GM12864 (cell line): ENCODE results near the gene KRT25.
"Not testable (repeated sequence)": the region's sequence is repeated elsewhere in the genome, so short reads cannot be mapped to it uniquely, and the experiment has no call there.

Experiments used
- DNase-seq: peaks from one replicate; pipeline ENCODE4 v3.0.0-alpha.2; 2011; ENCODE audit warnings: low read depth
- H3K4me3 ChIP-seq: 2 replicates; pipeline ENCODE4 v1.5.1; 2011; ENCODE audit warnings: mild to moderate bottlenecking, low read depth, low read length, control low read depth
- CTCF ChIP-seq: IDR thresholded peaks from 2 replicates; pipeline ENCODE4 v1.5.1; 2011; ENCODE audit warnings: low read depth, mild to moderate bottlenecking, moderate library complexity, low read length, control low read depth, inconsistent platforms; ENCODE audit errors: missing control alignments

The KRT25 gene

GRCh38 chr17:40760105-40761016 is 5.2 kb upstream of the KRT25 start:
- TF ChIP-seq CTCF: no peak
- DNase-seq: no peak
- H3K4me3 ChIP-seq: no peak overlapping the region

DNA sequence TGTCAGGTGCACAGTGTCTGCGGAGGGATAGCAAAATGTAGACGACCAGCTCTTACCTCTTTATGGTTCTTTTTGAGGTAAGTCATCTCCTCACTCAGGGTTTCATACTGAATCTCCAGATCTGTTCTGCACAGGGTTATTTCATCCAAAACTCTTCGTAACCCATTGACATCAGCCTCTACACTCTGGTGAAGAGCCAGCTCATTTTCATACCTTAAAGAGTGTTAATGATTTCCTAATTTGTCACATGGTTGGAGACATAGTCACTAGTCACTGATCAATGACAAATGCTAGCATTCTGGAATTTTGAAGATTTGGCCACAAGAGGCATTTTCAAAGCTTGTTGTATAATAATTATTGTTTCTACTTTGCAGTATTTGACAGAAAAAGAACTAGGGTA is 1.3 kb downstream of the KRT25 start:
- TF ChIP-seq CTCF: no peak
- no peak overlapping the region for H3K4me3 ChIP-seq
- DNase-seq: no peak

GRCh38 chr17:40751065-40751464 is 4.1 kb downstream of the KRT25 start:
- no peak for DNase-seq
- TF ChIP-seq CTCF: no peak
- H3K4me3 ChIP-seq: no peak overlapping the region

DNA sequence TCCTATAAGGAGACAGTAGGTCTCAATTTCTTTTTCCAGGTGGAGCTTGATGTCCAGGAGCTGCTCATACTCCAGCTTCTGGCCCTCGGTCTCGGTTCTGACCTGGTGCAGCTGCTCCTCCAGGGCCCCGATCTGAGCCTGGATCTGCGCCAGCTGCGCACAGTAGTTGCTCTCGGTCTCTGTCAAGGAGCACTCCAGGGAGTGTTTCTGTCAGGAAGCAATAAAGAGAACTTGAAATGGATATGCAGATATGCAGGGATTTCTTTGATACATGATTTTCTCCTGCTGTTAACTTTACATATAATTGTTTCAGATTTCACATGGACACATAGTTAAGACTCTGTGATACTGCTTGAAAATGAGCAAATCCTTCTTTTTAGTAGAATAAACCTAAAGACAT is 4.7 kb downstream of the KRT25 start:
- no peak overlapping the region for H3K4me3 ChIP-seq
- TF ChIP-seq CTCF: no peak
- DNase-seq: no peak

DNA sequence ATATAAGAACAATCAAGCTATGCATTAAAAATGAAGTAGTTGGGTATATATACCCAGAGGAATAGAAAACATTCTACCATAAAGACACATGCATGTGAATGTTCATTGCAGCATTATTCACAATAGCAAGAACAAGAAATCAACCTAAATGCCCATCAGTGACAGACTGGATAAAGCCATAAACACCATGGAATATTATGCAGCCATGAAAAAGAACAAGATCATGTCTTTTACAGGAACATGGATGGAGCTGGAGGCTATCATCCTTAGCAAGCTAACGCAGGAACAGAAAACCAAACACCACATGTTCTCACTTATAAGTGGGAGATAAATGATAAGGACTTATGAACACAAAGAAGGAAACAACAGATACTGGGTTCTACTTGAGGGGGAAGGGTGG is 6.5 kb downstream of the KRT25 start:
- H3K4me3 ChIP-seq, DNase-seq: not testable (repeated sequence)

DNA sequence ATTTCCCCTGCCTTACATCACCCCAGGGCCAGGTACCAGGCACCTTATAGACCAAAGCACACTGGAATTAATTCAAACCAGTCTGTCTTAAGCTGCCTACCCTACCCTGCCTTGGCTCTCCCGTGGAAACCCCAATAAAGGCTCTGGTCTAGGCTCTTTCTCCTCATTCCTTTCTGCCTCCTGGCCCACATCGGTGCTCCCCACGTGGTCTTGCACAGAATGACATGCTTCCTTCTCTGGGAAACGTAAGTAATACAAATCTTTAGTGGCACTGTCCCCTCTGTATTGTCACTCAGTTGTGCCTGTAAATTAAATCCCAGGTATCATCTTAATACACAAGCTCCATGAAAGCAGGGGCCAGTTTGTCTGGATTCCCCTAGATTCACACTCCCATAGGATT is 16.6 kb downstream of the KRT25 start:
- H3K4me3 ChIP-seq: no peak overlapping the region
- DNase-seq: no peak
- TF ChIP-seq CTCF: peak; percentile 23

DNA sequence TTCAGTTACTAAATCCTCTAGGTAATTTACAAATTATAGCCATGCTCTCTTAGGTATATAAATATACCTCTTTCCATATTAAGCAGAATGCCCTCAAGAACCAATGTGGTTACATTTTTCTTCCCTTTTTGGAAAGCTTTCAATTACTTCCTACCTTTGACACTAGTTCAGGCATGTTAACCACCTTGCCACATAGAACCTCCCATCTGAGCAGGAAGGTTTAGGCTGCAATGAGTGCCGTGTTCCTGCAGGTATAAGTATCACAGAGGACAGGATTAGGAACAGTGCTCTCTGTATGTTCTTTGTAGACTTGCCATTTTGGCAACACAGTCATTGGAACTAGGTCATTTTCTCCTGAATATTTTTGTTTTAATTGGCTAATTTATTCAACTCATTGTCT is 20.1 kb downstream of the KRT25 start:
- DNase-seq: no peak
- no peak overlapping the region for H3K4me3 ChIP-seq
- TF ChIP-seq CTCF: no peak
